K562 (cell line): Measurements from ENCODE around the gene SLC6A9. TPM values are rescaled to one million over a fixed set of nuclear protein-coding genes. Genes with fewer than 3 reads are reported as not detected.

Experiments used
- ATAC-seq: fragments of 200-7000 bp; cut with Tn5 transposase; 3 replicates; pipeline ENCODE4 v1.9.1; 2020; ENCODE audit warnings: moderate library complexity
- BruUV-seq: library from RNA; stranded (reverse); fragments of 400-500 nt; replicated peaks from 2 replicates; lab custom pipeline; 2021; lab: Mats Ljungman, UMichigan
- CTCF ChIA-PET: fragments of 300-600 bp; formaldehyde crosslinking; extraction: SDS; loops from one replicate; lab custom pipeline; 2021; ENCODE audit warnings: low intra/inter-chr PET ratio; lab: Yijun Ruan, JAX
- POLR2A ChIA-PET: fragments of 300-600, 350-650 bp; sonication (Branson Sonifier 250); formaldehyde crosslinking; extraction: SDS; loops from one replicate; lab custom pipeline; 2021; ENCODE audit warnings: antibody characterized with exemption, inconsistent platforms; lab: Yijun Ruan, JAX
- DNase-seq, 4 experiments: peaks; one replicate each; pipeline versions ENCODE4 v3.0.0 to v3.0.0-alpha.2; 2011 to 2018; ENCODE audit warnings: low spot score in 3 of 4, mixed read lengths in 3 of 4; ENCODE audit errors: extremely low read depth in 1 of 4
- FAIRE-seq: peaks from 2 replicates; lab custom pipeline; 2011; peaks lifted over from hg19 to GRCh38; lab: Jason Lieb, UNC
- H2AFZ ChIP-seq: 2 replicates; pipeline ENCODE4 v1.6.0; 2011; ENCODE audit warnings: low read depth, low read length, control low read depth, inconsistent platforms
- H3K27ac ChIP-seq: fragments of 200-600 bp; 3 replicates; pipeline ENCODE4 v1.8.0; 2011; ENCODE audit warnings: low read depth, mild to moderate bottlenecking, control low read depth, inconsistent platforms, low read length, moderate library complexity, mixed read lengths; ENCODE audit errors: extremely low read depth
- H3K27me3 ChIP-seq, 2 experiments: fragments of 300-600 bp in 1 of 2; 2 replicates in 1 of 2; 3 replicates in 1 of 2; pipeline versions ENCODE4 v1.6.0 to v1.8.0; 2011; ENCODE audit warnings: inconsistent platforms in 2 of 2, low read length in 2 of 2, mild to moderate bottlenecking in 1 of 2, mixed read lengths in 1 of 2, moderate library complexity in 1 of 2; ENCODE audit not compliant: control insufficient read depth in 2 of 2, insufficient read depth in 2 of 2
- H3K36me3 ChIP-seq: fragments of 300-600 bp; 3 replicates; pipeline ENCODE4 v1.8.0; 2011; ENCODE audit warnings: mild to moderate bottlenecking, low read length, inconsistent platforms; ENCODE audit not compliant: control insufficient read depth, insufficient read depth
- H3K4me1 ChIP-seq, 2 experiments: fragments of 200-600 bp in 1 of 2; replicated peaks in 1 of 2; 2 replicates in 1 of 2; 3 replicates in 1 of 2; pipeline versions ENCODE4 v1.5.1 to v1.8.0; 2011; ENCODE audit warnings: inconsistent platforms in 2 of 2, low read length in 2 of 2, mild to moderate bottlenecking in 1 of 2, mixed read lengths in 1 of 2, moderate library complexity in 1 of 2; ENCODE audit not compliant: control insufficient read depth in 2 of 2, insufficient read depth in 2 of 2
- H3K4me2 ChIP-seq: 2 replicates; pipeline ENCODE4 v1.6.1; 2011; ENCODE audit warnings: low read length, control low read depth, inconsistent platforms, mixed read lengths; ENCODE audit not compliant: insufficient read depth
- H3K4me3 ChIP-seq: fragments of 200-600 bp; sonication (generic), shearing (Covaris generic); 2 replicates; pipeline ENCODE4 v1.5.1; 2016; ENCODE audit warnings: control low read depth, inconsistent platforms
- H3K79me2 ChIP-seq: fragments of 200-600 bp; 3 replicates; pipeline ENCODE4 v1.8.0; 2011; ENCODE audit warnings: low read length, inconsistent platforms; ENCODE audit not compliant: control insufficient read depth, insufficient read depth
- H3K9ac ChIP-seq, 2 experiments: 2 replicates each; pipeline versions ENCODE4 v1.6.0 to v1.6.1; 2011; ENCODE audit warnings: low read depth in 2 of 2, low read length in 2 of 2, control low read depth in 1 of 2, inconsistent platforms in 1 of 2, mild to moderate bottlenecking in 1 of 2, mixed read lengths in 1 of 2; ENCODE audit not compliant: insufficient read depth in 1 of 2
- H3K9me1 ChIP-seq: one replicate; pipeline ENCODE4 v1.6.0; 2011; ENCODE audit warnings: inconsistent platforms, mild to moderate bottlenecking, low read length, moderate library complexity; ENCODE audit not compliant: control insufficient read depth, insufficient read depth
- H3K9me3 ChIP-seq: replicated peaks from 2 replicates; pipeline ENCODE4 v1.5.1; 2011; ENCODE audit warnings: low read depth, low read length, inconsistent platforms; ENCODE audit not compliant: control insufficient read depth, insufficient read depth
- H4K20me1 ChIP-seq: replicated peaks from 2 replicates; pipeline ENCODE4 v1.6.1; 2011; ENCODE audit warnings: low read length, inconsistent platforms, mixed read lengths; ENCODE audit not compliant: control insufficient read depth, insufficient read depth
- CREB3L1 ChIP-seq: fragments of 450-650 bp; IDR thresholded peaks from 2 replicates; pipeline ENCODE4 v1.6.1; 2014; ENCODE audit warnings: low read depth, mild to moderate bottlenecking, moderate library complexity, borderline replicate concordance
- DEAF1 ChIP-seq: fragments of 450-650 bp; formaldehyde crosslinking; IDR thresholded peaks from 2 replicates; pipeline ENCODE4 v1.4.0; 2020; ENCODE audit warnings: mild to moderate bottlenecking, moderate library complexity
- DIDO1 ChIP-seq: fragments of 450-650 bp; IDR thresholded peaks from 2 replicates; pipeline ENCODE4 v1.6.1; 2016; ENCODE audit warnings: low read depth, missing biosample characterization, missing genetic modification characterization
- HCFC1 ChIP-seq: IDR thresholded peaks from 2 replicates; pipeline ENCODE4 v1.6.1; 2012; ENCODE audit warnings: low read depth, low read length, improper control_type of control experiment
- IFI16 ChIP-seq: fragments of 250-450 bp; sonication (Bioruptor Pico); IDR thresholded peaks from 2 replicates; pipeline ENCODE4 v2.1.2; 2022; ENCODE audit warnings: mild to moderate bottlenecking, inconsistent platforms
- NR1H2 ChIP-seq: sonication (generic); formaldehyde crosslinking; IDR thresholded peaks from 2 replicates; pipeline ENCODE4 v1.4.0; 2020; ENCODE audit warnings: mild to moderate bottlenecking, missing genetic modification reagents
- NR2C2 ChIP-seq, 2 experiments: fragments of 200-800 bp in 1 of 2; sonication (Bioruptor generic) in 1 of 2; sonication (generic) in 1 of 2; formaldehyde crosslinking in 1 of 2; IDR thresholded peaks; 2 replicates each; pipeline versions ENCODE4 v1.6.1 to v1.8.0; 2016 to 2022; ENCODE audit warnings: mild to moderate bottlenecking in 1 of 2, missing compliant biosample characterization in 1 of 2, missing genetic modification characterization in 1 of 2, missing genetic modification reagents in 1 of 2
- NUFIP1 ChIP-seq: fragments of 450-650 bp; IDR thresholded peaks from 2 replicates; pipeline ENCODE4 v1.6.1; 2018; ENCODE audit not compliant: partially characterized antibody
- POLR2A ChIP-seq: fragments of 450-650 bp; conservative IDR thresholded peaks from 2 replicates; pipeline ENCODE4 v1.6.1; 2016
- SMARCA4 ChIP-seq: fragments of 450-650 bp; IDR thresholded peaks from 2 replicates; pipeline ENCODE4 v1.6.1; 2016
- SMC3 ChIP-seq: conservative IDR thresholded peaks from 2 replicates; pipeline ENCODE4 v1.6.1; 2011; ENCODE audit warnings: low read depth, low read length, improper control_type of control experiment; ENCODE audit not compliant: insufficient read depth
- TARDBP ChIP-seq: fragments of 450-650 bp; IDR thresholded peaks from 2 replicates; pipeline ENCODE4 v1.6.1; 2016
- TCF7 ChIP-seq: sonication (generic); IDR thresholded peaks from 2 replicates; pipeline ENCODE4 v1.6.1; 2016; ENCODE audit warnings: antibody characterized with exemption, borderline replicate concordance
- ZBED1 ChIP-seq: IDR thresholded peaks from 2 replicates; pipeline ENCODE4 v1.6.1; 2014
- ZNF146 ChIP-seq: IDR thresholded peaks from one replicate; pipeline ENCODE4 v1.6.1; 2018; ENCODE audit warnings: missing compliant biosample characterization; ENCODE audit not compliant: unreplicated experiment
- ZNF436 ChIP-seq: fragments of 250-450, 450-650 bp; sonication (Bioruptor Pico); formaldehyde crosslinking; IDR thresholded peaks from 2 replicates; pipeline ENCODE4 v1.7.0; 2020; ENCODE audit warnings: mild to moderate bottlenecking
- ZNF511 ChIP-seq: sonication (generic); formaldehyde crosslinking; IDR thresholded peaks from 2 replicates; pipeline ENCODE4 v1.8.0; 2022; ENCODE audit warnings: mild to moderate bottlenecking, missing genetic modification reagents
- ZNF740 ChIP-seq, 3 experiments: fragments of 200-800 bp in 1 of 3; sonication (Bioruptor generic) in 1 of 3; sonication (generic) in 1 of 3; formaldehyde crosslinking in 1 of 3; IDR thresholded peaks; 2 replicates each; pipeline versions ENCODE4 v1.6.1 to v1.8.0; 2016 to 2022; ENCODE audit warnings: mild to moderate bottlenecking in 2 of 3, missing compliant biosample characterization in 2 of 3, missing genetic modification characterization in 2 of 3, missing genetic modification reagents in 1 of 3
- WGBS: fragments of 100-300 bp; shearing (Covaris generic); methylation state at CpG from one replicate; pipeline ENCODE4 v1.1.6; 2016; ENCODE audit warnings: low coverage, mixed read lengths; ENCODE audit not compliant: insufficient coverage; ENCODE audit errors: missing lambda C conversion rate; 5-methylcytosine and 5-hydroxymethylcytosine counted together
- in situ Hi-C: fragments of 300-500 bp; cut with MboI; formaldehyde crosslinking; loops from 4 replicates; pipeline ENCODE4 v1.15.0; 2018; ENCODE audit warnings: inconsistent platforms, mixed read lengths
- intact Hi-C: fragments of 100-400 bp; cut with micrococcal nuclease; formaldehyde crosslinking; loops from 2 replicates; pipeline ENCODE4 v1.14.2; 2022
- polyA plus RNA-seq, 8 experiments: library from polyadenylated mRNA; depleted of rRNA in 4 of 8; stranded (reverse) in 5 of 8; unstranded in 3 of 8; fragments of >200 nt; fragmentation: Nextera tagmentation in 2 of 8; fragmentation: Illumina TruSeq in 1 of 8; extraction: Ambion mirVana in 2 of 8; extraction: Trizol in 1 of 8; gene quantifications; 2 replicates each; pipeline versions ENCODE4 v1.2.1 to v1.2.3, GENCODE V29; 2011 to 2014; ENCODE audit warnings: inconsistent platforms in 1 of 8, missing spikeins in 1 of 8
- total RNA-seq, 7 experiments: library from RNA; depleted of rRNA in 6 of 7; stranded (reverse); fragments of >200 nt in 6 of 7; fragmentation: Illumina TruSeq in 2 of 7; extraction: Trizol in 2 of 7; gene quantifications; 2 replicates each; pipeline versions ENCODE4 v1.2.1 to v1.2.3, GENCODE V29; 2011 to 2021; ENCODE audit warnings: low replicate concordance in 1 of 7

SLC6A9 gene
- total and polyA plus RNA-seq, 9 of the 15 experiments (the other 6 are each of a cell fraction or from before 2014, with no cell fraction given), result 0.17 to 18.7 (median 2.9) TPM

- intact Hi-C loops (no loop called here), in situ Hi-C loops (no loop called here)
- peak; percentile 27 for ATAC-seq
- peak; percentile 28; the same call in 1 of the 2 replicates for TF ChIP-seq ZNF511 (CRISPR knock-in tag)
- no peak for TF ChIP-seq NR2C2 (CRISPR knock-in tag; IDR thresholded peaks at IDR 0.05)
- TF ChIP-seq NR2C2 (tag; IDR thresholded peaks at IDR 0.05), result no peak
- no peak for TF ChIP-seq IFI16 (CRISPR knock-in tag)
- 0 out of 2 replicates have a peak, but pooled peaks have one; percentile 26 for TF ChIP-seq NR1H2 (CRISPR knock-in tag)
- no peak for TF ChIP-seq TARDBP
- no peak for TF ChIP-seq DEAF1 (CRISPR knock-in tag)
- peak; percentile 40; the same call in 1 of the 2 replicates for TF ChIP-seq SMARCA4
- TF ChIP-seq DIDO1, result no peak
- TF ChIP-seq ZNF146, result no peak
- peak; percentile 57; the same call in 1 of the 2 replicates for TF ChIP-seq POLR2A
- no peak for TF ChIP-seq ZNF436 (CRISPR knock-in tag)
- TF ChIP-seq ZNF740 (CRISPR knock-in tag; IDR thresholded peaks at IDR 0.05), result 0 out of 2 replicates have a peak, but pooled peaks have one; percentile 42
- no peak for TF ChIP-seq ZNF740 (tag; IDR thresholded peaks at IDR 0.05)
- TF ChIP-seq TCF7, result no peak
- TF ChIP-seq NUFIP1, result no peak
- no peak for TF ChIP-seq HCFC1
- TF ChIP-seq ZBED1, result no peak
- no peak for TF ChIP-seq SMC3
- peak; percentile 50; the same call in 1 of the 2 replicates for TF ChIP-seq CREB3L1
These were observed 51.6 kb downstream of the SLC6A9 start for GRCh38 chr1:43979528-43980254.

More at GRCh38 chr1:43979528-43980254, 51.6 kb downstream of the SLC6A9 start:
- peak overlapping the region; percentile 79 for H3K27ac ChIP-seq
- peaks cover 33% of the 10 kb centered on the region for H4K20me1 ChIP-seq
- H3K4me2 ChIP-seq, result peak overlapping the region; percentile 86
- no peaks in the 10 kb centered on the region for H3K9me3 ChIP-seq
- peak overlapping the region; percentile 47 for H3K4me3 ChIP-seq
- H2AFZ ChIP-seq, result peak overlapping the region; percentile 17
- DNase-seq (peak; percentile 73 to 87 (median 83)), FAIRE-seq (peak; percentile 76)
- H3K9me1 ChIP-seq, result peaks cover 21% of the 10 kb centered on the region
- POLR2A ChIA-PET, result interaction anchor here (1.1 kb wide), 1 partner anchor 11 kb away, joined by 3 read pairs; no protein-coding TSS in a partner anchor
- H3K27me3 ChIP-seq, result no peaks in the 10 kb centered on the region
- peak overlapping the region; percentile 75 to 99 for H3K9ac ChIP-seq
- BruUV-seq, result no TSS peak
- peaks cover 72% of the 10 kb centered on the region for H3K36me3 ChIP-seq
- H3K79me2 ChIP-seq, result peaks cover 81% of the 10 kb centered on the region
- peaks cover 48 to 86% of the 10 kb centered on the region in 2 experiments for H3K4me1 ChIP-seq
- CTCF ChIA-PET, result interaction anchor here (0.6 to 1.1 kb wide), 2 partner anchors 48 to 57 kb away, joined by 3 to 5 read pairs; no protein-coding TSS in a partner anchor
- under 1% methylated on average over 22 of the region's 45 CpGs for WGBS
